ENCODE results near the gene SEMA5B.

Gene SEMA5B

GRCh38 chr3:123061856-123062255 lies 34.3 kb upstream of the SEMA5B start:
- DNase-seq (ENCODE audit: insufficient read length, low spot score) (no peak), FAIRE-seq (no peak)
- no peak for TF ChIP-seq POLR2A (IDR thresholded peaks at IDR 0.05; ENCODE audit: low read depth, low read length)
- no peak for TF ChIP-seq PAX5 (IDR thresholded peaks at IDR 0.05; ENCODE audit: insufficient read depth, low read length, severe bottlenecking)
- TF ChIP-seq POLR2AphosphoS5 (IDR thresholded peaks at IDR 0.05; ENCODE audit: low read depth, low read length) = no peak
- no peak for TF ChIP-seq TAF1 (IDR thresholded peaks at IDR 0.05; ENCODE audit: low read depth, low read length)
- TF ChIP-seq POU2F2 (IDR thresholded peaks at IDR 0.05; ENCODE audit: low read depth, low read length) = no peak

- no peak for TF ChIP-seq POU2F2 (IDR thresholded peaks at IDR 0.05; ENCODE audit: low read depth, low read length)
- FAIRE-seq = no peak
- DNase-seq (ENCODE audit: insufficient read length, low spot score) = no peak
These were observed 32.5 kb upstream of the SEMA5B start for GRCh38 chr3:123060054-123060453.

DNA sequence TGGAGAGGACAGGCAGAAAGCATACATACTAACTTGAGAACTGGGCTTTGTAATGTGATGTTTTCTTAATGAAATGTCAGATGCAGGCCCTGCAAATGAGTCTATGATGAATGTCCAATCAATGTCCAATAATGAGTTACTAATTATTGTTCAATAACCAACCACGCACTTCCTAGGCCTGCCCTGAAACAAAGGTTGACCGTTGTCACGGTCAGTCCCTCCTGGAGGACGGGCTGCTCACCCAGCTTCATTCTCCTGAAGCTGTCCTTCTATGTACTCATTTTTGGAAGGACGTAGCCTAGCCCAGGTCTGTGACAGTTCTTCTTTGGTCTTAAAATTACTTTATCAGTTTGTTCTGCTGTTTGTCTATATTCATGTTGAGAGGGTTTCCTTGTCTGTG lies 30.9 kb upstream of the SEMA5B start:
- TF ChIP-seq SPI1 (IDR thresholded peaks at IDR 0.05; ENCODE audit: low read depth, low read length) = no peak
- TF ChIP-seq PAX5 (IDR thresholded peaks at IDR 0.05; ENCODE audit: insufficient read depth, low read length, severe bottlenecking) = no peak
- no peak for TF ChIP-seq POU2F2 (IDR thresholded peaks at IDR 0.05; ENCODE audit: low read depth, low read length)
- TF ChIP-seq POLR2A (IDR thresholded peaks at IDR 0.05; ENCODE audit: low read depth, low read length) = no peak
- TF ChIP-seq TAF1 (IDR thresholded peaks at IDR 0.05; ENCODE audit: low read depth, low read length) = no peak
- no peak for TF ChIP-seq POLR2AphosphoS5 (IDR thresholded peaks at IDR 0.05; ENCODE audit: low read depth, low read length)
- no peak for FAIRE-seq
- no peak for DNase-seq (ENCODE audit: insufficient read length, low spot score)

DNA sequence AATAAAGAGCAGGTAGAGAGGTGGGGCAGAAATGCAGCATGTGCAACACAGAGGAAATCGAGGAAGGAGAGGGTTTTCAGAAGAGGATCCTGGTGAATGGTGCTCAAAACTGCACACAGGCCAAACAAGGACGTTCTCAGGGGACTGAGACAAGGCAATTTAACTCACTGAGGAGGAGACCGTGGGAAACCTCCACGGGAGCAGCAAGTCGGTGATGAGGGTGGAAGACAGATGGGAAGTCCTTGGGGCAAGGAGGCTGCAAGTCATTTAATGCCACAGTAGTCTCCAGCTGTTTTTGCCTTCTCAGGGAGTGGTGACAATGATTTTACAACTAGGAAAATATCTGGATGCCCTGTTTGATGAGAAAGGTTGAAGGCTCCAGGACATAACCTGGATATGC lies 27.8 kb upstream of the SEMA5B start:
- FAIRE-seq (no peak), DNase-seq (ENCODE audit: insufficient read length, low spot score) (no peak)
- TF ChIP-seq POLR2A (IDR thresholded peaks at IDR 0.05; ENCODE audit: low read depth, low read length) (no peak), SPI1 (IDR thresholded peaks at IDR 0.05; ENCODE audit: low read depth, low read length) (no peak), POU2F2 (IDR thresholded peaks at IDR 0.05; ENCODE audit: low read depth, low read length) (no peak), TAF1 (IDR thresholded peaks at IDR 0.05; ENCODE audit: low read depth, low read length) (no peak)

DNA sequence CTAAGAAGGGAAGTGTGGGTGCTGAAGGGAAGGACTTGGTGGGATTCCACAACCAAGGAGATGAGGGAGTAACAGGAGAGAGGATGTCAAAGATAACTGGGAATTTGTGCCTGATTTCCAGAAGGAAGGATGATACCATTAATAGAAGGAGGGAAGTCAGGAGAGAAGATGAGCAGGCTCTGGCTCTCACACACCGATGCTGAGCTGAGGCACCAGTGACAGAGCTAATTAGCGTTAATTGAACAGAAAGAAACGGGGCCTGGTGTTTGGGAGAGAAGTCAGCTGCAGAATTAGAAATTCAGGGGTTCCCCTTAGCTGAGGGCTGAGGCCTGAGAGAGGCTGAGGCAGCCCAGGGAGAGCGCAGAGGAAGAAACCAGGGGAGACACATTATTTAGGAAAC lies 27.4 kb upstream of the SEMA5B start:
- no peak for FAIRE-seq
- no peak for DNase-seq (ENCODE audit: insufficient read length, low spot score)
- TF ChIP-seq SPI1 (IDR thresholded peaks at IDR 0.05; ENCODE audit: low read depth, low read length) (no peak), POLR2A (IDR thresholded peaks at IDR 0.05; ENCODE audit: low read depth, low read length) (no peak), TAF1 (IDR thresholded peaks at IDR 0.05; ENCODE audit: low read depth, low read length) (no peak), PAX5 (IDR thresholded peaks at IDR 0.05; ENCODE audit: insufficient read depth, low read length, severe bottlenecking) (no peak), POLR2AphosphoS5 (IDR thresholded peaks at IDR 0.05; ENCODE audit: low read depth, low read length) (no peak), POU2F2 (IDR thresholded peaks at IDR 0.05; ENCODE audit: low read depth, low read length) (no peak)

DNA sequence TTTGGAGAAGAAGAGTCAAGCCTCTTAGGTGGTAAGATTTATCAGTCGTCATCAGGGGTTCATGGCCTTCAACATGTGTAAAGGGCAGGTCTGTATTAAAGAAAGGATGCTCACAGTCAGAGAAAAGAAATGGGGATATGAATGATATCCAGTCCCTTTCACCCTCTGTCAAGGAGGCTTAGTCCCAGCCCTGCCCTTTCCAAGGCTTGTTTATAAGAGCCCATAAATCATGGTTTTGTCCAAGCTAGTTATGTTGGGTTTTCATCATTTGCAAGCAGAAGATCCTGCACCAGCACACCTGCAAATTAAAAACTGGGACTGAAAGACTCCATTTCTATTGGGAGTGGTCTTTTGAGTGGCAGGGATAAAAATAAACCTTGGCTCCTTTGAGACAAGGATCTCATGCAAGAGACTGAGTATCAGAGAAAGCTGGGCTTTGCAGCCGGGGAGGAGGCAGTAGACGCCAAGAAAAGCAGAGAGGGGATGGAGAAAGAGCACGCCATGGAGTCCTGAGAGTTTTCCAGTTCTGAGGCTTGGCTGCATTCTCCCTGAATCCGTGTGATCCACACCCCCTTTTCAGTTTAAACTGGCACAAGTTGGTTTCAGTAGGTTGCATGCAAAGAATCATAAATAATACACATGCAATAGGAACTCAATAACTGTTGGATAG lies 26.7 kb upstream of the SEMA5B start:
- FAIRE-seq (no peak), DNase-seq (ENCODE audit: insufficient read length, low spot score) (no peak)
- no peak for TF ChIP-seq POLR2A (IDR thresholded peaks at IDR 0.05; ENCODE audit: low read depth, low read length)
- TF ChIP-seq TAF1 (IDR thresholded peaks at IDR 0.05; ENCODE audit: low read depth, low read length) = no peak
- TF ChIP-seq SPI1 (IDR thresholded peaks at IDR 0.05; ENCODE audit: low read depth, low read length) = no peak
- no peak for TF ChIP-seq POU2F2 (IDR thresholded peaks at IDR 0.05; ENCODE audit: low read depth, low read length)
- no peak for TF ChIP-seq POLR2AphosphoS5 (IDR thresholded peaks at IDR 0.05; ENCODE audit: low read depth, low read length)
- no peak for TF ChIP-seq PAX5 (IDR thresholded peaks at IDR 0.05; ENCODE audit: insufficient read depth, low read length, severe bottlenecking)

DNA sequence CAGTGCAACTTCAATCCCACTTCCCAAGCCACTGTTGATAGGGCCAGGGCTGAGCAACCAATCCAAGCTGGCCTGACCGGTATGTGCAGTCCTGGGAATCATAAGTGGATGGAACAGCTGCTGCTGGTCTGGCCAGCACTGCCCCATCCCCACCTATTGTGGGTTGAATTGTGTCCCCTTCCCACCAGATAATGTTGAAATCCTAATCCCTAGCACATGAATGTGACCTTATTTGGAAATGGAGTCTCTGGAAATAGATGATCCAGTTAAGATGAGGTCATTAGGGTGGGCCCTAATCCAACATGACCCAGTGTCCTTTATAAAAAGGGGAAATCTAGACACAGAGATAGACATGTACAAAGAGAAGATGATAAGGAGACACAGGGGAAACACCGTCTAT lies 25.5 kb upstream of the SEMA5B start:
- TF ChIP-seq POLR2AphosphoS5 (IDR thresholded peaks at IDR 0.05; ENCODE audit: low read depth, low read length) = no peak
- TF ChIP-seq SPI1 (IDR thresholded peaks at IDR 0.05; ENCODE audit: low read depth, low read length) = no peak
- no peak for TF ChIP-seq POLR2A (IDR thresholded peaks at IDR 0.05; ENCODE audit: low read depth, low read length)
- TF ChIP-seq TAF1 (IDR thresholded peaks at IDR 0.05; ENCODE audit: low read depth, low read length) = no peak
- TF ChIP-seq PAX5 (IDR thresholded peaks at IDR 0.05; ENCODE audit: insufficient read depth, low read length, severe bottlenecking) = no peak
- TF ChIP-seq POU2F2 (IDR thresholded peaks at IDR 0.05; ENCODE audit: low read depth, low read length) = no peak
- no peak for DNase-seq (ENCODE audit: insufficient read length, low spot score)
- no peak for FAIRE-seq

GRCh38 chr3:123050666-123051065 lies 23.1 kb upstream of the SEMA5B start:
- DNase-seq (ENCODE audit: insufficient read length, low spot score) (no peak), FAIRE-seq (no peak)
- TF ChIP-seq POLR2A (IDR thresholded peaks at IDR 0.05; ENCODE audit: low read depth, low read length) (no peak), POLR2AphosphoS5 (IDR thresholded peaks at IDR 0.05; ENCODE audit: low read depth, low read length) (no peak), SPI1 (IDR thresholded peaks at IDR 0.05; ENCODE audit: low read depth, low read length) (no peak), POU2F2 (IDR thresholded peaks at IDR 0.05; ENCODE audit: low read depth, low read length) (no peak), PAX5 (IDR thresholded peaks at IDR 0.05; ENCODE audit: insufficient read depth, low read length, severe bottlenecking) (no peak), TAF1 (IDR thresholded peaks at IDR 0.05; ENCODE audit: low read depth, low read length) (no peak)

DNA sequence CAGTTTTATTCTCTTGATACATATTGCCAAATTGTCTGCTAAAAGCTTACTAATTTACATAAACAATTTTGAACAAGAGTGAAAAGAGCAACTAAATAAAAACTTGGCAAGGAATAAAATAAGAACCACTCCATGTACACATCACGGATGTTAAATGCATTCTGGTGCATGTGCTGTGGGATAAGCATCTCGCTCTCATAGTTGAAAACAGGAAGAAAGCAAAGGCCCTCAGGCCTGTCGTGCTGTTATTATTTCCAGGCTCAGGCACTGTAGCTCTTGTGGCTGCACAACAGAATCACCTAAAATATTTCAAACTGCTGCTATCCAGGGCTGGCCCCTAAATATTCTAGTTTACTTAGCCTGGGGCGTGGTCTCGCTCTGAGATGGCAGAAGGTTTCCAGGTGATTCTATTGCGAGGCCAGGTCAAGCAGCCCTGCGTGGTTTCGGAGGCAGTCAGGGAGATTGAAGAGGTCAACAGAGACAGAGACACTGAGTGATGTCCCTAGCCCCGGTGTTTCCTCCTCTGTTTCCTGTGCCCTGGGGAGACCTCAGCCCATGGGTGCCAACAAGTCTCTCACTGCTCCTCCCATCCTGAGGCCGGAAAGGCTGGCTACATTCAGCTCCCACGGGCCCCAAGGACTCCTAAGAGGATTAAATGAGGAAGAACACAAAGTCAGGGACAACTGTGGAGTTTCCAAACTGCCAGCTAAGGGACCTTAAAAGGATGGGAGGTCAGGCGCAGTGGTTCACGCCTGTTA lies 21.1 kb upstream of the SEMA5B start:
- DNase-seq (ENCODE audit: insufficient read length, low spot score) (no peak), FAIRE-seq (no peak)
- TF ChIP-seq POLR2A (IDR thresholded peaks at IDR 0.05; ENCODE audit: low read depth, low read length) = no peak

DNA sequence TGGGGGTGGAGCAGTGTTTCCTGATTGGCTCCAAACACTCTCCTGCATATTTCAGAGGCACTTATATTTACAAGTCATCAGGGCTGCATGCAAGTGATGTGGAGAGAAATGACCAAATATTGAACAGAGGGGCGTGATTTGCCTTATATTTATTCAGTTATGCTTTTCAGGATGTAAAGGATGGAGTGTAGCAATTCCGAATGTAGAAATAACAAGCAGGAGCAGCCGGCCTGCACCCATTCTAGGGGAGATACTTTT lies 19.4 kb upstream of the SEMA5B start:
- FAIRE-seq (no peak), DNase-seq (ENCODE audit: insufficient read length, low spot score) (no peak)
- TF ChIP-seq SPI1 (IDR thresholded peaks at IDR 0.05; ENCODE audit: low read depth, low read length) (no peak), PAX5 (IDR thresholded peaks at IDR 0.05; ENCODE audit: insufficient read depth, low read length, severe bottlenecking) (no peak), POLR2AphosphoS5 (IDR thresholded peaks at IDR 0.05; ENCODE audit: low read depth, low read length) (no peak), TAF1 (IDR thresholded peaks at IDR 0.05; ENCODE audit: low read depth, low read length) (no peak), POLR2A (IDR thresholded peaks at IDR 0.05; ENCODE audit: low read depth, low read length) (no peak), POU2F2 (IDR thresholded peaks at IDR 0.05; ENCODE audit: low read depth, low read length) (no peak)
